NCI-H2107 (cell line): ENCODE data around the gene BMAL2.

ENCODE experiments used
- DNase-seq: peaks from one replicate; lab custom pipeline; 2025; lab: John Stamatoyannopoulos, UW

The BMAL2 gene

DNA sequence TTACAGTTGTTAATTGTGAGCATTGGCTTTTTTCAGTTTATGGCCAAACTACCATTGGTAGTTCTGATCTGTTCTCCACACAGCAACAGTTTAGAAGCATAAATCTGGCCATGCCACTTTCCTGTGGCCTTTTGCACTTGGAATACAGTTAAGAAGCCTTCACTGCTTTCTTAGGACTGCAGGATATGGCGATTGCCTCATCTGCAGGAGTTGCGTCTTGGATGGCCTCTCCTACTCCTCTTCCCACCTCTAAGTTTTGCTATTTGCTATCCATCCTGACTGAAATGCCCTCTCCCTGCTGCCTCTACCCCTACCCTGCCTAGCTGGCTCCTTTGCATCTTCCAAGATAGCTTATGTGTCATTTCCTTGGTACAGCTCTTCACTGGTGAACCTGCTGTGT, 12.8 kb upstream of the BMAL2 start:
- no peak for DNase-seq

- no peak for DNase-seq
Observed at GRCh38 chr12:27324530-27324929, 8.1 kb upstream of the BMAL2 start.

DNA sequence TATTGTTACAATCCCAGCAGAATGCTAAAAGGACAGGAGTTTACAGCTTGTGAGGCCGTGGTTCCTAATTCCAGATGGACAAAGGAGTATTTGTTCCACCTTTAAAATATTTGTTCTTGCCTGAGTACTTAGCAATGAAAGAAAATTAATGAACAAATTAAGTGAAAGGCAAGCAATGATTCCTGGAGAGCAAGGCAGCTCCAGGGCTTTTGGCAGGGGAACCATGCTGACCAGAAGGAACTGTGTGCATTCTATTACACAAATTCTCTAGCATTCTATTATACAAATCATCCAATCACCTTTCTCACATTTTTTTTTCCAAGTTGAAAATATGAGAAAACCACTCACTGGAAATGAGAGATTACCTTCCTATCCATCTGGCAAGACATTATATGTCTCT, 1.8 kb upstream of the BMAL2 start:
- no peak for DNase-seq

DNA sequence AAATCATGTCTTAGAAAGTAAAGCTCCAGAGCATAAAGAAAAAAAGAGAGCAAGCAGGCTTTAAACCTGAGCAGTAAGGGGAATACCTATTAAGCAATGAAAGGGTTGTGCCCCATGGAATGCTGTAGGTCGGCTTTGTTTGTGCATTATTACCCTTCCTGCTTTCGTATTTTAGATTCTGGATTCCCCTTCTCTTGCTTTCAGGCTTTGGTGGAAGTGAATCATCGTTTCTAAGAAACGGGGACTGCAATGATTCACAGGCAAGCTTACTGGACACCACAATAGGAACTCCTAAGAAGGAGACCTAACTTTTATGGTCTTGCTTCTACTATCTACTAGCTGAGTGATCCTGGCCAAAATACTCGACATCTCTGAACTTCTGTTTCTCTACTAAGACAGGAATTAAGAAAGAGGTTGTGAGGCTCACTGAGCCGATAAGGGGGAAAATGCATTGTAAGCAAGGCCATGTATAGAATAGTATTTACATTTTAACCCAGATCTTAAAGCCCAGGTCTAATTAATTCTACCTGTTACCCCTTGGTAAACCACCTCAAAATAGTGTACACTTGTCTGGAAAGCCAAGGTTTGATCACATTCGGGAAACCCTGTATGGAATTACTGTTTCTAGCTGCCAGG, 1.2 kb upstream of the BMAL2 start:
- DNase-seq: no peak

- no peak for DNase-seq
Observed at GRCh38 chr12:27331927-27332324, 710 bp upstream of the BMAL2 start.

- no peak for DNase-seq
Observed at GRCh38 chr12:27332407-27332713, 276 bp upstream of the BMAL2 start.

- peak; percentile 30 for DNase-seq
Observed at GRCh38 chr12:27333403-27334009, 870 bp downstream of the BMAL2 start.

- DNase-seq: no peak
Observed at GRCh38 chr12:27334042-27334720, 1.5 kb downstream of the BMAL2 start.

DNA sequence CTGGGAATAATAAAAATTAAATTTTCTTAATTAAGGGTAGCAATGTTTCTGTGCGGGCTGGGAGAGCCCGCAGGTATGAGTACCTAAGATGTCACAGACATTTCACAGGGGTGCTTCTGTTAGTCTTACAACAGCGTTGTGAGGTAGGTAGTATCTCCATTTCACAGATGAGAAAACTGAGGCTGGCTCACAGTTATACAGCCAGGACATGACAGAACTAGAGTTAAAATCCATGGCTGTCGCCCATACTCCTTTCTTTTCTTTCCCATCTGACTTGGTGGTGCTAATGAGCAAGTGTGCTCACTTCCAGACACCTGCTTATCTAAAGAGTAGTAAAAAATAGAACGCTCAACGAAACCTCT, 2.1 kb downstream of the BMAL2 start:
- DNase-seq: no peak

- DNase-seq: no peak
Observed at GRCh38 chr12:27335364-27336281, 3.0 kb downstream of the BMAL2 start.

DNA sequence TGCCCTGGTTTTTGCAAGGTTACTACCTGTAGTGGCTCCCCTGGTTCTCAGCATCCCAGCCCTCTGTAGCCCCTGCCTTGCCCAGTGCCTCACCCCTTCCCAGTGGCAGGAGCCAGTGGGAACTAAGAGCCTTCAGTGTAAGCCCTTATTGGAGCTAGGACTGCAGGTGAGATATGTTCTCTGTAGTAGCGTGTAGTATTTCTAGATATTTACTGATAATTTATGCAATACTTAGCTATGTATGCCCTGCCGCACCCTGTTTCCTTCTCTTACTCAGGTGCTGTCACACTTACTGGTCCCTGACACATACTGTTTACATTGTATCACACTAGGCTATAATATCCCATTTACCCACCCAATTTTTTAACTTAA, 3.6 kb downstream of the BMAL2 start:
- DNase-seq: no peak

DNA sequence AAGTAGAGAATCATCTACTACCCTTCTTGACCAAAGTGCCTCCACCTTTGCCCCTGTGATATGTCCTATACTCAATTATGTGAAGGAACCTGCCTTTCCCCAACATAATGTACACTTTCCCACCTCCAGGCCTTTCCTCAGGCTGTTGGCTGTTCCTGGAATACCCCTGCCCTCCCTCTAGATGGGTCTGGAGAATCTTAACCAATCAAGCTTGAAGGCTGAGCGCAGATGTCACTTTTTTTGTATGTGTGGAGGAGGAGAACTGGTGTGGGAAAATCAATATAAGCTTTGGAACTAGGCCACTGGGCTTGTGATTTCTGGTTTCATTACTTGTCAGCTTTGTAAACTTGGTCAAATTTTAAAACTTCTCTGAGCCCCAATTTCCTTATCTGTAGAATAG, 4.7 kb downstream of the BMAL2 start:
- no peak for DNase-seq

GRCh38 chr12:27338473-27338872, 5.8 kb downstream of the BMAL2 start:
- no peak for DNase-seq

DNA sequence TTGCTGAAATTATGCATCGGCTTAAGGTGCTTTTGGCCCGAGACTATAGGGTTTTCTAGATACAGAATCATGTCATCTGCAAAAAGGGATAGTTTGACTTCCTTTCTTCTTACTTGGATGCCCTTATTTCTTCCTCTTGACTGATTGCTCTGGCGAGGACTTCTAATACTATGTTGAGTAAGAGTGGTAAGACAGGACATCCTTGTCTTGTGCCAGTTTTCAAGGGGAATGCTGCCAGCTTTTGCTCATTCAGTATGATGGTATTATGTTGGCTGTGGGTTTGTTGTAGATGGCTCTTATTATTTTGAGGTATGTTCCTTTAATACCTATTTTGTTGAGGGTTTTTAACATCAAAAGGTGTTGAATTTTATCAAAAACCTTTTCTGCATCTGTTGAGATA, 8.3 kb downstream of the BMAL2 start:
- DNase-seq: no peak

DNA sequence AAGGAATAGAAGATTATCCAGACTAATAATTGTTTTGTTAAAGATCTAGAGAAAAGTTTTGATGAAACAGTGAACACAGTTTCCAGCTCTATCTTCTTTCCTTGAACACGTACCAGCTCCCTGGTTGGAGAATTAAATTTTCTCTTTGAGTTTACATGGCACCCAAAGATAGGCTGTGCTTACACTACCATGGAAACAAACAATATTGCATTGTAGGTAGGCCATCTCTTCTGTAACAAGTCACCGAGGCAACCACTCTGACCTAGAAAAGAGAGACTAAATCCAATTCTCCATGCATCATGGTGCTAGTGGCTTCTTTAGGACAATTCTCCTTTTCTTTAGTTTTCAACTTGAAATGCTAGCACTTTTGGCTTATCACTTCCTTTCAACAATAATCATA, 9.9 kb downstream of the BMAL2 start:
- DNase-seq: no peak

DNA sequence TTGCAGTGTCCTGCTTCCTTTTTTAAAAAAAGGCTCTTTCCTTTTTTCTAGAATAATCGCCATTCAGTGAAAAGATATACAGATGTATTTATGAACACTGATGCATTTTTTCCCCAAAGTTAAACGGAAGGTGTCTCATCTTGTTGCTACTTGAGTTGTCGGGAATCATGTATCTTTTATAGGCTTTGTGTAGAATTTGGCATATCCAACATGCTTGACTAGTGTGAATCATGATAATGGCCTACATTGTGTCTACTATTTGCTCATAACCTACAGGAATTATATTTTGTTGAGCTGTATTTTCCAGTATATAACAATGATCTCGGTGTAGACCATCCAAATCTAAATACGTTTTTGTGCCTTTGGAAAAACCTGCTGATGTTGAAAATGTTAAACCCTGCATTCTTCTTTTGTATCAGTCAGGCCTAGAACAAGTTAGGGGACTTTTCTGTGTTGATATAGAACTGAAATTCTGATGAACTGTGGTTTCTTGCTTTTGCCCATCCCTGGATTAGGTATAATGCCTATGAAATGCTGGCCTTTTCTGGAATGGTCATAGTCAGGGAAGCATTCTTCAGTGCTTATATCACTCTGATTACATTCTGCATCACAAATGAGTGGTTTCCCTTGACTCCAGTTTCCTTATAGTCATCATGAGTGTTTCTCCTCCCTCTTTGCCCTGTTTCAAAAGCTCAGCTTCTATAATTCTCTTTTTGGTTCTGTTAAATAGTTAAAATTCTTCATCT, 10.8 kb downstream of the BMAL2 start:
- no peak for DNase-seq

- no peak for DNase-seq
Observed at GRCh38 chr12:27344246-27344645, 11.6 kb downstream of the BMAL2 start.

- DNase-seq: no peak
Observed at GRCh38 chr12:27344760-27345159, 12.1 kb downstream of the BMAL2 start.

GRCh38 chr12:27345376-27345775, 12.7 kb downstream of the BMAL2 start:
- DNase-seq: no peak

GRCh38 chr12:27347779-27348178, 15.1 kb downstream of the BMAL2 start:
- no peak for DNase-seq

DNA sequence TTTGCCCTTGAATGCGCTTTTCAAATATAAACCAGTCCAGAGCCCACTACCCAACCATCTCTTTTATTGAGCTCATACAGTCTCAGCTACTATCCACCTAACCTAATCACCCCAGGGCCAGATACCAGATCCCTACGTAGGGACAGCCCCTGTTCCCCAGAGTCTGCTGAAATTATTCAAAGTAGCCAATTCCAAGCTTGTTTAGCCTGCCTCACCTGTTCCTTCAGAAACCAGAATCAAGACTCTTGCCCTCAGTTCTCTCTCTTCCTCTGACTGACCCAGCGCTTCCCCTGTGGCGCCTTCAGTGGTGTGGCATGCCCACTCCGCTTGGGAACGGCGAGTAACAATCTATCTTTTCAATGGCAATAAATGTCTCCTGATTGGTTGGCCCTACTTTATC, 18.8 kb downstream of the BMAL2 start:
- no peak for DNase-seq

DNA sequence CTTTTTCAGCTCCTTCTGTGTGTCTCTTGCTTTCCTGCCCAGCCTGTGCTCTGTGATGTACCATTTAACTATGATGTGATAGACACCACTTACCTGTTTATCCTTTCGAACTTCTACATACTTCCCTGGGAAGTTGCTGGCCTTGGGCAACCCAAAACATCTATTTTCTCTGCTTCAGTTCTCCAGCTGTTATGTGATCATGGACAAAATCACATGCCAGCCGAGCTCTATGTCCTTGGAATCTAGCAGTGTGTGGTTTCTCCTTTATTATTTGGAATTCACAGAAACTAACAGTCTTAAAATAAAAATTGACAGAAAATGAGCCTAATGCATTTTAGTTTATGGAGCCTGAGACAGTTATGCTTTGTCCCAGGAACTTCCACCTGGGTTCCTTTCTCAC, 22.9 kb downstream of the BMAL2 start:
- DNase-seq: no peak
